DMS 273 (cell line): ENCODE measurements around the gene CSF3R.

Source experiments
- DNase-seq: peaks from one replicate; lab custom pipeline; 2025; ENCODE audit not compliant: unreplicated experiment; lab: John Stamatoyannopoulos, UW

CSF3R gene

DNA sequence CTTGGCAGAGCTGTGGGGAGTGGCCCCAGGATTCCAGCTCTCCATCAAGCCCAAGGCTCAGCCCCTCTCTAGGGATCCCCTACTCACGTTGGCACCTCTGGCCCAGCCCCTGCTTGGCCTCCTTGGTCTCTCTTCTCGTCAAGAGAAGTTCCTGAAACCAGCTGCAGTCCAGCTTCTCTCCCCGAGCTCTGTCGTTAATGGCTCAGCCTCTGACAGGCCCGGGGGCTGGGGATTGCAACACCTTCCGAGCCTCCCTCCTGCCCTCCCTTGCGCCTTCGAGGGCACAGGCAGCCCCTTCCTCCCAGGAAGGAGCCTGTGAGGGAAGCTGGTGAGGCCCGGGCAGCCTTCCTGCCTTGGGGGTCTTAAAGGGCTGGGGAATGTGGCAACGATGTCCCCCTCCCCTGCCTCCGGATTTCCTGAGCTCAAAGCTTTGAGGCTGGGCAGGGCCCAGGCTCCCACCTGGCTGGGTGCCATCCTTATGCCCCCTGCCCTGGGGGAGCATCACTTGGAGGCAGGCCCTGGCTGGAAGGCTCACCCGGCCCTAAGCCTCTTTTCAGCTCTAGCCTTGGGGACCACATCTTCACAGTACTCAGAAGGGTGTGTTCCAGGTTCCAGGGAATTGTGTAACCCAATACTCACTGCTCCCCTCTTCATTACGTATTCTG is at the start of gene CSF3R:
Gene CSF3R, minus strand, starts transcription at position 190 of the 665 bp plus-strand sequence. CDS start 3,417 bp downstream, outside the sequence.
- DNase-seq: no peak

DNA sequence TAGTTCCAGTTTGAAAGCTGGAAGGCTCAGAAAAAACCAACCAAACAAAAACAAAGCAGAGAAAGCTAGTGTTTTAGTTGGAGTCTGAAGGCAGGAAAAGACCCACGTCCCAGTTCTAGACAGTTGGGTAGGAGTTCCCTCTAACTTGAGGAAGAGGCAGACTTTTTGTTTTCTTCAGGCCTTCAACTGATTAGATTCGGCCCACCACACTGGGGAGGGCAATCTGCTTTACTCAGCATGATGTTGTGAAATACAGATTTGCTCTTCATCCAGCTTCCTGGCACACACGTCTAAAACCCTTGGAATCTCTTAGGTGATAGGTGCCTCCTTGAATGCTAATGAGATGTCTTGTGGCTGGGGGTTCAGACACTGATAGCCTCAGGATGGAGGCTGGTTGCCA is 49.1 kb upstream of the CSF3R start:
- DNase-seq: no peak

DNA sequence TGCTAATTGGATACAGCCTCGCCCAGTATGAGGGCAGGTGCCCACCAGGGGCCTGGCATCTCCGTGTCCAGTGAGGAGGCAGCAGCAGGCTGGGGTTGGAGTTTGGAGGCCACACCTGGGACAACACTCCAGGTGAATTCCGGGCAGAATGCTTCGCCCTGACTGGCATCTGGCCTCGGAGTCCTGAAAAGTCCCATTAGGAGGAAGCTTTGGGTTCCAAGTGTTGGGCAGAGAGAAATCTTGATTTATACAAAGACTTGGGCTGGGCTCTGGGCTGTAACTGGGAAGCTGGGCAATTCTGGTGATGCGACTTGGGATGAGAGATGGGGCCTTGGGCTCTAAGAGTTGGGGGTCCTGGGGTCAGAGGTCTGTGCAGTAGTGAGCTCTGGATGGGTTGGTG is 48.1 kb upstream of the CSF3R start:
- no peak for DNase-seq

DNA sequence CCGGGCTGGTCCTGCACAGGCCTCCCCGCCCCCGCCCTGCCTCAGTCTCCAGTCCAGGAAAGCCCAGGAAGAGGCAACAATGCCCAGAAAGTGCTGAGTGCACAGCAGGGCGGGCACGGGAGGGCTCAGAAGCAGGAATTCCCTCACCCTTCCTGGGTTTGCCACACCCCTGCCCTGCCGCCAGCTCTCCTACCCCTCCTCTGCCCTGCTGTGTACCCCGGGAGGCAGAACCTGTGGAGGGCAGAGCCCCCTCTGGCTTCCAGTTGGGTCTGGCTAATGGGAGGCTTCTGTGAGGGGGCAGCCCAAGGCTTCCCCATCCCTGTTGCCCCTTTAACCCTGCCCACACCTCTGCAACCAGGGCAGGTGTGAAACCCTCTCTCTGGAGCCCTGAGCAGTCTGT is 47.5 kb upstream of the CSF3R start:
- DNase-seq: no peak

DNA sequence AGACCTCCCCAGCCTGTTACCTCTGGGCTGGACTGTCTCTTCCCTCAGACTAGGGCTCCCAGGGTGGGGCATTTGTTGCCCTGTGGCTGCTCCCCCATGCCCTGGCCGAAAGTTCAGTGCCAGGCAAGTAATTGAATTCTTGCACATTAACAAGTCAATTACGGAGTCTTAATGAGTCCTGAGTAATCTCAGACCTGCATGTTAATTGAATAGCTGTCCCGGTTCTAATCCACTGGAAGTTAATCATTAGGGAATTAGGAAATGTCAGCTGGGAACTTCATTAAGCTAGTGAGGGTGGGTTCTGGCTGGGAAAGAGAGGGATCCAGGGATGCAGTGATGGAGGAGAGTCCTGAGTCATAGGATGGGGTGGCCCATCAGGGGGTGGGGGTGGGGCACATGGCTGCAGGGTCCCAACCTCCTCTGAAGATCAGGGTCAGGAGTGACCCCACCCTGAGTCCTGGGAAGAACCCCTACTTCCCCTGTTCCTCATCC is 47.1 kb upstream of the CSF3R start:
- DNase-seq: no peak

DNA sequence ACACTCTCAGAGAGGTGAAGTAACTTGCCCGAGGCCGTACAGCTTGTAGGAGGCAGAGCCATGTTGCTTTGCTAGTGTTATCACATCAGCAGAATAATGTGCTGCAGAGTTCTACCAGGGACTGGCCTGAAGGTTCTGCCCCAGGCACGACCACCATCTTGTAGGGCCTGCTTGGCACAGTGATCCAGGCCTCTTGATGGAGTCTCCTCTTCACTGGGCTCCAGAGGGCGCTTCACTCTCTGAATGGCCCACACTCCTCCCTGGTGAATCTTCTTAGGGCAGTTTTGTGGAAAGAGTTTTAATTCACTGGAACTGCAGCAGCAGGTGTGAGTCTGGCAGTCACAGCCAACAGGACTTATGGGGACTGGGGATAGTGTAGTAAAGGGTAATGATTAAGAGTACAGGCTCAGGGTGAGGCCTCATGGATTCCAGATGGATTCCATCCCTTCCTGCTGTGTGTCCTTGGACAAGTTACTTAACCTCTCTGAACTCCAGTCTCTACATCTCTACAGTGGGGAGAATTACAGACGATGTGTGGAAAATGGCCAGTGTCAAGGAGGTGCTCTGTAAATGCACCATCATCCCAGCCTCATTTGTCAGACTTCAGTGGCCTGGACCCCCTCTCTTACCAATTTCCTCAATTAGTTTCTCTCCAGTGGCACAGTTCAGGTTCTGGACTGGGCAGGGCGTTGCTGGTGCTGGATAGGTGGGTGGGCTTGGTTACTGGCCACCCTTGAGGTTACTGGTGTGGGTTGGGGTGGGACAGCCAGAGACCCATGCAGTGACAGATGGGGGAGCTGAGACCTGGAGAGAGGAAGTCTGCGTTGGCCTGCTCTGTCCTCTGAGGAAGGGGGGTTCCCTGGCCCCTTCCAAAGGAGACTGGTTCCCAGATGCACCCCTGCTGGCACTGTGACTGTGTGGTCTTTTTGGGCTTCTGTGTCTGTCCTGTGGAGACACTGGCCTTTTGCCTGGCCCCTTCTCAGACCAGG is 45.9 kb upstream of the CSF3R start:
- peak; percentile 49 for DNase-seq

DNA sequence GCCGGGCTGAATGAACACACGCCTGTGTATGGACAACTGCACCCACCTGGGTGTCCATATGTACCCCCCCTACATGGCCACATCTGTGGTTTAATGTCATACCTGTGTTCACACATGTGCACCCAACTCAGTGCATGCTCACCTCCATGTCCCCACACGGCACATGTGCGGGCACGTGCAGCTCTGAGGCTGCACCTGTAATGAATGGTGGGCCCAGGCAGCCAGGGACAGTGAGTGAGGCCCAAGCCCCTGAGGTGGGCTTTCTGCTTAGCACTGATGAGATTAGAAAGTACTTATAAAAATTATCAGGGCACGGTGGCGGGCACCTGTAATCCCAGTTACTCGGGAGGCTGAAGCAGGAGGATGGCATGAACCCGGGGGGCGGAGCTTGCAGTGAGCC is 42.5 kb upstream of the CSF3R start:
- DNase-seq: no peak

DNA sequence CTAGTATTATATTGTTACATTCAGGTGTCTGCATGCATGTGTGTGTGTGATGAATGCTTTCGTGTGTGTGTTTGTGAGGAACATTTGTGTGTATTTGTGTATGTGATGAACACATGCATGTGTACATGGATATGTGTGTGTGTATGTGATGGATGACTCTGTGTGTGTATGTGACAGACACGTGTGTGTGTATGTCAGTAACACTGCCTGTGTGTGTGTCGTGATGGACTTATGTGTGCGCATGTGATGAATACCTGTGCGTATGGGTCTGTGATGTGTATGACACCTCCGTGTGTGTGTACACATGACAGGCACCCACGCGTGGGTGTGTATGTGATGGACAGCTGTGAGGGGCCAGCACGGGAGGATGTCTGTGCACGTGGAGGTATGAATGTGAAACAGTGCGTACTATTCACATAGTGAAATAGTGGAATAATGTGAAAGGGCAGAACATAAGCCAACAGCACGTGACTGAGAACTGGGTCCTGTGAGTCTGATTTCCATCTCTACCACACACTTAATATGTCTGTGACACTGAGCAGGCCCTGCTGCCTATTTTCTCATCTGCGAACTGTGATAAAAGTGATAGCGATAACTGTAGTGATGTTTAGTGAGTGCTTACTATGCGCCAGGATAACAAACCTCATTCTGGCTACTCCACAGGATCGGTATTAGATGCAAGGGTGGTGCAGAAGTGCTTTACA is 41.8 kb upstream of the CSF3R start:
- DNase-seq: no peak

DNA sequence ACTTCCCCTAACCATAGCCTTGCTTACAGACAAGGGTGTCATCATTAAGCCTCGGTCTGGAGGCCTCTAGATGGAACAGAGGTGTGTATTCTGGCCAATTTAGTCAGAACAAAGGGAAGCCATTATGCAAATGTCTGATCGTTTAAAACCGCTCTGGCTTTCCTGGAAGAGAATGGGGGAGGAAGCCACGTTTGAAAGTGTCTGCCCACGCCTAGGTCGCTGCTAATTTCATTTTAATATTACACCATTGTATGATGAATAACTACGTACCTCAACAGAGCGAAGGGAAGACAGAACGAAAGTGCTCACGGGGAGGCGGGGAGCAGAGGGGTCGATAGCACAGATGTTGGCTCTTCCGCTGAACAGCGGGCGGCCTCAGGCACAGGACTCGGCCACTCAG is 41.1 kb upstream of the CSF3R start:
- no peak for DNase-seq

DNA sequence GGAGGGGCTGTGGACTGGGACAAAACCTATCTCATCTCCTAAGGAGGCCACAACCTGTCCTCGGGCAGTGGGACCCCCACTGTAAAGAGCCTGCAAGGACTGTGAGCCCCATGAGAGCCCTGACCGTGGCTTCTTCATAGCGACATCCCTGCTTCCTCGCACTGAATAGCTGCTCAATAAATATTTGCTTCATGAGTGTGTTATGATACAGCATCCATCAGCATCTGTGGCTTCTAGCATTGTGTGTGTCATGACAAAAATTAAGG is 40.5 kb upstream of the CSF3R start:
- no peak for DNase-seq

DNA sequence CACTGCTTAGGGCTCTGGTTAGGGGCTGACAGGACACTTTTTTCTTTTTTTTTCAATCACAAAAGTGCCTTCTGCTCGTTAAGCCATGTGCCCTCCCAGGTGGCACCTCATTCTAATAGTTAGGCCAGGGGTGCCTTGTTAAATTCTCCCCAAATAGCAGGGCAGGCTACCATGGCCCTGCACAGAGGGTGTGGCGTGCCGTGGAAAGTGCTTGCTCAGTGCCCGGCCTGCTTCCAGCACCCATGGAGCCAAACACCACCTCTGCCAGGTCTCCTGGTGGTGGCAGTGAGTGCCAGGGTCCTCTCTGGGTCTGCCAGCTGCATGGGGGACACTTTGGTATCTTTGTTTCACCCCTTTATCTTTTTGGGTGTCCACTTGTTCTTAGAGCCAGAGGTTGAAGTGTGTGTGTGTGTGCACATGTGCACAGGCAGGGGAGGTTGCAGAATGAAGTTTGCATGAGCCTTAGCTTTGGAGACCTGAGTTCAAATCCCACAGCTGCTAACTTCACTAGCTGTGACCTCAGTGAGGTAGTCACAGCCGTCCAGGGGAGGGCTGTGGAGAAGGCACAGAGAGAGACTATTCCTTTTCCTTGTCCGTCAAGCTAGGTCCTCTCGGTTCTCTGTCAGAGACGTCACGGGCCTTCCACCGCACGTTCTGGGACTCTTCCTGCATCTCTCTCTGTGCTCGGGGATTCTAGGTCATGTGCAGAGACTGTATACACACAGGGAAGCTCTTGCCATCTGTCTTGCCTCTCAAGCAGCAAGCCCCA is 39.9 kb upstream of the CSF3R start:
- no peak for DNase-seq

DNA sequence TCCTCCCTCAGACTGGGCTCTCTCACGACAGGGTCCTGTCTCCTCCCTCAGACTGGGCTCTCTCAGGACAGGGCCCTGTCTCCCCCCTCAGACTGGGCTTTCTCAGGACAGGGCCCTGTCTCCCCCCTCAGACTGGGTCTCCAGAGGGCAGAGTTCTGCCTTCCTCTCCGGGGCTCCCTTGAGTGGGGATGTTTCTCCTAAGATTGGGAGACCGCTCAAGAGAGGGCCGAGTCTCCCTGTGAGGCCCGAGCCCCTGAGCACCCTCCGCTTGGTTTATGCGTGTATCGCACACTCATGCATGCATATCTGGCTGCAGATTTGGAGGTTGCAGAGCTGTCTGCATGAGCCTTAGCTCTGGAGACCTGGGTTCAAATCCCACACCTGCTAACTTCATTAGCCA is 39.3 kb upstream of the CSF3R start:
- no peak for DNase-seq

DNA sequence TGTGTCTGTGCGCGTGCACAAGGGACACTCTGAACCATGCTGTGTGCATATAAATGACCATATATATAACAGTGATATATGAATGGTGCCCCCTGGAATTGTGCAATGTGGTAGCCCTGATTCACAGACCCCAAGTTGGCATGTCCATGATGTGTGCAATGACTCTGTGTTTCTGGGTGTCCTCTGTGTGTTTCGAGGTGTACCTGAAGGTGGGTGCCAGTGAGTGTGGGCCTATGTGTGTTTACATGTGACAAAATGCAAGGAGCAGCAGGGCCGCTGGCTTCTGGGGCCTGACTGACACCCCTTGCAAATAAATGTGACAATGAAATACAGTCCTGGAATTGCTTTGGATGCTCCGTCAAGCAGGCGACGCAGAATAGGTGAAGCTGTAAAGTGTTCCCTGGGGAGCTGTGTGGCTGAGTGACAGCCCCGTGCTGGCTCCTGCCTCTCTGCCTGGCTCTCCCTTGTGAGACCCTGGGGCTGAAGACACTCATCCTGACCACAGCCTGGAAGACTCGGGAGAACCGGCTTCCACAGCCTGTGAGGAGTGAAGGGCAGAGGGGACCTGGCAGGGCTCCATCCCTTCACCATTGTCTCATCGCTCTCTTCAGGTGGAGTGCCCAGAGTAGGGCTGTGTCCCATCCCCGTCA is 38.2 kb upstream of the CSF3R start:
- no peak for DNase-seq

DNA sequence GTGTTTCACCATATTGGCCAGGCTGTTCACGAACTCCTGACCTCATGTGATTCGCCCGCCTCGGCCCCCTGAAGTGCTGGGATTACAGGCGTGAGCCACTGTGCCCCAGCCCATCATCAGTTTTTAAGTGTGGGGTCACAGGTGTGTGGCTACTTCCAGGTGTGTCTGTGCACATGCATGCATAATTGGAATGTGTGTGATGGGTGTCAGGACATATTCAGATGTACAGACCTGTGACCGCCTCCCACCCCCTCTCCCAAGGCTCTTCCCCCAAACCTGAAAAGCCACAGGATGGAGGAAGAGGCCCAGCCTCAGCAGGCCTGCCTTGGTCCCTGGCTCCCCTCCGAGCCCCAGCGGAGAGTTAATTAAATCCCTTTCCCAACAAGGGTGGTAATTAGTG is 37.3 kb upstream of the CSF3R start:
- no peak for DNase-seq

DNA sequence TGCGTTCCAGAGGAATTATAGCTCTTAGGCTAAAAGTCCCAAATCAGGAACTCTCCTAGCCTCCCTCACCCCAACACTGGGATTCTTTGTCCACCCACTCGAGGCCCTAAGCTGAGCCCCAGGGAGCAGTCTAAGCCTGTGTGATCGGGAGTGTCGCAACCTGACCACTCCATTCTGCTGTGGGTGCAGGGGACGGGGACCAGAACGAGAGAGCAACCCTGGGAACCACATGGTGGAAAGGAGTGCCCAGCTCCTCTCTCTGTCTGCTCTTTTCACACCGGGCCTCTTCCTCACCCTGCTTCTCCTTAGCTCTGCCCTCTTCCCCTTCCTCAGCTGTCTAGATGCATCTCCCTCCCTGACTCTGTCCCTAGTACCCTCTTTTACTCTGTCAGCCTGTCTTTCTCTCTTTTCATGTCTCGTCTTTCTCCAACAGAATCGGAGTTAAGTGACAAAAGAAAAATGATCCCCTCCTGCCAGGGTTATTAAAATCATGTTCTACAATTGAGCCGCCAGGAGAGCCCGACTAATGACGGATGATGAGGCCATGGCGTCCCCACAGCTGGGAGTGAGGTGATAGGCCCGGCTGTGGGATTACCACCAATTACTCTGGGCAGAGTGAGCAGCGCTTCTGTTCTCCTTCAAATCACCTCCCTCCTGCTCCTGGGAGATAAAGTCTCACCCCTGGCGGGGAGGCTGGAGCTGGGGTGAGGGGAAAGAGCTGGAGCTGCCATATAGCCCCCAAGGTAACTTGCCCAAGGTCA is 34.5 kb upstream of the CSF3R start:
- no peak for DNase-seq

DNA sequence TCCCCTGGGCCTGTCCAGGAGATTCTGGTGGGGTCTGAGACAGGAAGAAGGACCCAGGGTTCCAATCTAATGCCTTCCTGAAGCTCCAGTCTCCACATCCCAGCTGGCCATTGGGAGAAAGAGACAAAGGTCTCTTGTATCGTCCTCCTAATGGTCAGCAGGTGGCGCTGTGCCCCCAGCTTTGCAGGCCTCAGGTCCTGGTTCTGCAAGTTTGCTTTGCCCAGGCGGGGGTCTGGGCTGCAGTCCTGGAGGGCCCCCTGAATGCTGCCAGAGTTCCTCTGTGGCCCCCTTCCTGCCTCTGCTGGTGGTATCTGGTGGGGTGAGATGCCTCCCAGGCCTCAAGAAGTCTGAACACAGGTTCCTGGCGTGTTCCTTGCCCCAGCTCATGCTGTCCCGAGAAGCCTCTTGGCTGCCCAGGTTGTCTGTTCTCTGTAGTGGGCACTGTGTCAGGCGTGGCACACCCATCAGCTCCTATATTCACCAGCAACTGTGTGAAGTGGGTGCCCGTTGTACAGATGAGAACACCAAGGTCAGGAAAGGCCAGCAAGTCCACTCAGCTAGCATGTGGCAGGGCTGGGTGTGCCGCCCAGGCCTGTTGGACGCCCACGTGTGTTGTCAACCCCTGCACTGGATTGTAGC is 33.8 kb upstream of the CSF3R start:
- DNase-seq: peak; percentile 82

DNA sequence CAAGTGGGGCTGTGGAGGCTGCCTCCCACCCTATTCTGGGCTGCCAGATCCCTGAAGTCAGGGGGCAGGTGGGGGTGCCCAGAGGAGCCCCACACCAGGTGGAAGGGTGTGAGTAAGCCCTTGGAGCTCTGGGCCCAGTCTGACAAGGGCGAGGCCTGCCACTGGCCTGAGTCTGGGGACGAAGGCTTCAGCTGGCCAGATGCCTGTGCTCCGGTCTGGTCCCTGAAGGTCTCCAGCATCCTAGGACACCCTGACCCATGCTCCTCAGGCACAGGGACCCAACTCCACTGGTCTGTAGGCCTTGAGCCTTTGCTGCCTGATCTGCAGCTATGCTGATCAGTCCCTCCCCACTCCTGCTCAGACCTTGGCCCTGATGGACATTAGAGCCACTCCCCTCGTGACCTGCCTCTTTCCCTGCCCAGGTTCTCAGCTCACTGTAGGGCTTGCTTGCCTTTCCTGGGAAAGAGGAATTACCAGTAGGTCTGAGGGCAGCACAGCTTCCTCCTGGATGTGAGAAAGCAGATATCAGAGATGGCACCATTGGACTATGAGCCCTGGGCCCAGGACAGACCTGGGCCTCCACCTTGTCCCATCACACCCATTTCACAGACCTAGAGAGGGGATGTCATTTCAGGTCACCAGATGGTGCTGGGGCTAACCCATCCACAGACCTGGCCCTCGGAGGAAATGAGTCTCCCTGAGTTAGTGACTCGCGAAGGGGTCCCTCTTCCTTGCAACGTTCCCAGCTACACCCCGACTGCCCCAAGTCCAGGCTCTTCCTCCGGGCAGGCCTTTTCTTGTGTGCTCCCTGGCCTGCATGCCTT is 32.8 kb upstream of the CSF3R start:
- DNase-seq: no peak

DNA sequence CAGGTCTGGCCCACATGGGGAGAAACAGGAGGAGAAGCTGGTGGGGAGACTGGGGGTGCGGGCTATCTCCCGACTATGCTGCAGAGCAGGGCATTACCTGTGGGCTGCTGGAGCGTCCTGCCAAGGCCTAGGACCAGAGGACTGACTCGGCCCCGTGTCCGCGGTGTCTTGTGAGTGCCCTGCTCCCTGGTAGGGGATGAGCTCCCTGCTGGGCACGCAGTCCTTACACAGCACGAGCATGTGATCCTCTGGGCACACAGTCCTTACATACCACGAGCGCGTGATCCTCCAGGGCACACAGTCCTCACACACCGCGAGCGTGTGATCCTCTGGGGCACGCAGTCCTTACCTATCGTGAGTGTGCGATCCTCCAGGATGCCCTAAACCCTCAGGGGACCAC is 31.8 kb upstream of the CSF3R start:
- DNase-seq: no peak
